GM15510 (cell line): ENCODE measurements around the gene CARD9.

ENCODE experiments used
- POLR2A ChIP-seq: IDR thresholded peaks from 3 replicates; pipeline ENCODE4 v1.6.1; 2011; ENCODE audit warnings: borderline replicate concordance; ENCODE audit not compliant: insufficient read length; ENCODE audit errors: extremely low read depth

The CARD9 gene

GRCh38 chr9:136332482-136332983 is 40.9 kb downstream of the CARD9 start:
- TF ChIP-seq POLR2A, result no peak

GRCh38 chr9:136331556-136332481 is 41.6 kb downstream of the CARD9 start:
- TF ChIP-seq POLR2A, result no peak

GRCh38 chr9:136331030-136331429 is 42.4 kb downstream of the CARD9 start:
- TF ChIP-seq POLR2A, result no peak

GRCh38 chr9:136330406-136330990 is 43.0 kb downstream of the CARD9 start:
- no peak for TF ChIP-seq POLR2A

- no peak for TF ChIP-seq POLR2A
These were observed 43.6 kb downstream of the CARD9 start for GRCh38 chr9:136329636-136330405.

GRCh38 chr9:136329211-136329627 is 44.2 kb downstream of the CARD9 start:
- no peak for TF ChIP-seq POLR2A

- no peak for TF ChIP-seq POLR2A
These were observed 44.8 kb downstream of the CARD9 start for GRCh38 chr9:136328622-136329041.

GRCh38 chr9:136328011-136328621 is 45.4 kb downstream of the CARD9 start:
- no peak for TF ChIP-seq POLR2A

GRCh38 chr9:136327304-136327974 is 46.0 kb downstream of the CARD9 start, which contains the start of gene GPSM1:
GPSM1 (plus strand) TSS chr9:136327539; CDS start chr9:136327696, 157 bp downstream.
- TF ChIP-seq POLR2A, result no peak

- no peak for TF ChIP-seq POLR2A
These were observed 46.6 kb downstream of the CARD9 start for GRCh38 chr9:136326761-136327303.

GRCh38 chr9:136326061-136326760 is 47.3 kb downstream of the CARD9 start:
- TF ChIP-seq POLR2A, result no peak

- no peak for TF ChIP-seq POLR2A
These were observed 48.1 kb downstream of the CARD9 start for GRCh38 chr9:136325358-136325757.
